K562 (cell line): ENCODE measurements around the gene CLEC2L.
A peak's percentile ranks its signal among the peaks of the same experiment; 100 is the strongest.

ENCODE experiments used
- EZH2 ChIP-seq: IDR thresholded peaks from 2 replicates; pipeline ENCODE4 v1.6.1; 2012; ENCODE audit warnings: low read depth, mild to moderate bottlenecking, inconsistent platforms, low read length, borderline replicate concordance
- HDAC2 ChIP-seq: fragments of 450-650 bp; IDR thresholded peaks from 2 replicates; pipeline ENCODE4 v1.6.1; 2016; ENCODE audit warnings: mild to moderate bottlenecking
- SETDB1 ChIP-seq: IDR thresholded peaks from one replicate; pipeline ENCODE4 v1.6.1; 2012; ENCODE audit warnings: low read length, control low read depth, inconsistent platforms
- ZNF146 ChIP-seq: IDR thresholded peaks from one replicate; pipeline ENCODE4 v1.6.1; 2018; ENCODE audit warnings: missing compliant biosample characterization; ENCODE audit not compliant: unreplicated experiment
- TF ChIP-seq, protein P1 (sequence below), 3 experiments: IDR thresholded peaks in 2 of 3; conservative IDR thresholded peaks in 1 of 3; 2 replicates each; pipeline ENCODE4 v1.5.1; 2011 to 2012; ENCODE audit warnings: low read length in 3 of 3, mild to moderate bottlenecking in 3 of 3, control low read depth in 2 of 3, improper control_type of control experiment in 1 of 3, inconsistent platforms in 1 of 3, low read depth in 1 of 3, mixed read lengths in 1 of 3, moderate library complexity in 1 of 3; ENCODE audit not compliant: insufficient read depth in 2 of 3
- TF ChIP-seq, protein P2 (sequence below): sonication (generic); formaldehyde crosslinking; IDR thresholded peaks from 2 replicates; pipeline ENCODE4 v1.8.1; 2023; ENCODE audit warnings: mild to moderate bottlenecking, missing genetic modification reagents
- TF ChIP-seq, protein P3 (sequence below): fragments of 250-450 bp; sonication (Bioruptor Pico); IDR thresholded peaks from 2 replicates; pipeline ENCODE4 v1.8.0; 2021; ENCODE audit warnings: moderate library complexity, mild to moderate bottlenecking, inconsistent platforms
- TF ChIP-seq, protein P4 (sequence below): sonication (generic); formaldehyde crosslinking; IDR thresholded peaks from 2 replicates; pipeline ENCODE4 v1.8.0; 2022; ENCODE audit warnings: mild to moderate bottlenecking, missing genetic modification reagents

DNA sequence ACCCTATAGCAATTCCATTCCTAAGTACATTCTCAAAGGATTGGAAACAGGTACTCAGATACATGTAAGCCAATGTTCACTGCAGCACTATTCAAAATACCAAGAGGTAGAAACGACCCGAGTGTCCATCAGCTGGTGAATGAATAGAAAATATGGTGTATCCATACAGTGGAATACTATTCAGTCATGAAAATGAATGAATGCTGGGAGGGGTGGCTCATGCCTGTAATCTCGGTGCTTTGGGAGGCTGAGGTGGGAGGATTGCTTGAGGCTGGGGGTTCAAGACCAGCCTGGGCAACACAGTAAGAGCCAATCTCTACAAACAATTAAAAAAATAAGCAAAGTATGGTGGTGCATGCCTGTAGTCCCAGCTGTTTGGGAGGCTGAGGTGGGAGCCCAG lies 62.8 kb downstream of the CLEC2L start:
- TF ChIP-seq, protein P1, sequence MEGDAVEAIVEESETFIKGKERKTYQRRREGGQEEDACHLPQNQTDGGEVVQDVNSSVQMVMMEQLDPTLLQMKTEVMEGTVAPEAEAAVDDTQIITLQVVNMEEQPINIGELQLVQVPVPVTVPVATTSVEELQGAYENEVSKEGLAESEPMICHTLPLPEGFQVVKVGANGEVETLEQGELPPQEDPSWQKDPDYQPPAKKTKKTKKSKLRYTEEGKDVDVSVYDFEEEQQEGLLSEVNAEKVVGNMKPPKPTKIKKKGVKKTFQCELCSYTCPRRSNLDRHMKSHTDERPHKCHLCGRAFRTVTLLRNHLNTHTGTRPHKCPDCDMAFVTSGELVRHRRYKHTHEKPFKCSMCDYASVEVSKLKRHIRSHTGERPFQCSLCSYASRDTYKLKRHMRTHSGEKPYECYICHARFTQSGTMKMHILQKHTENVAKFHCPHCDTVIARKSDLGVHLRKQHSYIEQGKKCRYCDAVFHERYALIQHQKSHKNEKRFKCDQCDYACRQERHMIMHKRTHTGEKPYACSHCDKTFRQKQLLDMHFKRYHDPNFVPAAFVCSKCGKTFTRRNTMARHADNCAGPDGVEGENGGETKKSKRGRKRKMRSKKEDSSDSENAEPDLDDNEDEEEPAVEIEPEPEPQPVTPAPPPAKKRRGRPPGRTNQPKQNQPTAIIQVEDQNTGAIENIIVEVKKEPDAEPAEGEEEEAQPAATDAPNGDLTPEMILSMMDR (IDR thresholded peaks at IDR 0.05 in 2 of 3, conservative IDR thresholded peaks at IDR 0.05 in 1 of 3; ENCODE audit: insufficient read depth in 2 of 3, low read depth in 1 of 3, low read length in 3 of 3) = no peak
- TF ChIP-seq, protein P2, sequence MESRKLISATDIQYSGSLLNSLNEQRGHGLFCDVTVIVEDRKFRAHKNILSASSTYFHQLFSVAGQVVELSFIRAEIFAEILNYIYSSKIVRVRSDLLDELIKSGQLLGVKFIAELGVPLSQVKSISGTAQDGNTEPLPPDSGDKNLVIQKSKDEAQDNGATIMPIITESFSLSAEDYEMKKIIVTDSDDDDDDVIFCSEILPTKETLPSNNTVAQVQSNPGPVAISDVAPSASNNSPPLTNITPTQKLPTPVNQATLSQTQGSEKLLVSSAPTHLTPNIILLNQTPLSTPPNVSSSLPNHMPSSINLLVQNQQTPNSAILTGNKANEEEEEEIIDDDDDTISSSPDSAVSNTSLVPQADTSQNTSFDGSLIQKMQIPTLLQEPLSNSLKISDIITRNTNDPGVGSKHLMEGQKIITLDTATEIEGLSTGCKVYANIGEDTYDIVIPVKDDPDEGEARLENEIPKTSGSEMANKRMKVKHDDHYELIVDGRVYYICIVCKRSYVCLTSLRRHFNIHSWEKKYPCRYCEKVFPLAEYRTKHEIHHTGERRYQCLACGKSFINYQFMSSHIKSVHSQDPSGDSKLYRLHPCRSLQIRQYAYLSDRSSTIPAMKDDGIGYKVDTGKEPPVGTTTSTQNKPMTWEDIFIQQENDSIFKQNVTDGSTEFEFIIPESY (CRISPR knock-in tag) = no peak
- TF ChIP-seq ZNF146 (CRISPR knock-in tag) (peak; percentile 72), HDAC2 (no peak), EZH2 (no peak), SETDB1 (no peak)
- TF ChIP-seq, protein P3, sequence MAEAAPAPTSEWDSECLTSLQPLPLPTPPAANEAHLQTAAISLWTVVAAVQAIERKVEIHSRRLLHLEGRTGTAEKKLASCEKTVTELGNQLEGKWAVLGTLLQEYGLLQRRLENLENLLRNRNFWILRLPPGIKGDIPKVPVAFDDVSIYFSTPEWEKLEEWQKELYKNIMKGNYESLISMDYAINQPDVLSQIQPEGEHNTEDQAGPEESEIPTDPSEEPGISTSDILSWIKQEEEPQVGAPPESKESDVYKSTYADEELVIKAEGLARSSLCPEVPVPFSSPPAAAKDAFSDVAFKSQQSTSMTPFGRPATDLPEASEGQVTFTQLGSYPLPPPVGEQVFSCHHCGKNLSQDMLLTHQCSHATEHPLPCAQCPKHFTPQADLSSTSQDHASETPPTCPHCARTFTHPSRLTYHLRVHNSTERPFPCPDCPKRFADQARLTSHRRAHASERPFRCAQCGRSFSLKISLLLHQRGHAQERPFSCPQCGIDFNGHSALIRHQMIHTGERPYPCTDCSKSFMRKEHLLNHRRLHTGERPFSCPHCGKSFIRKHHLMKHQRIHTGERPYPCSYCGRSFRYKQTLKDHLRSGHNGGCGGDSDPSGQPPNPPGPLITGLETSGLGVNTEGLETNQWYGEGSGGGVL (CRISPR knock-in tag) = no peak
- TF ChIP-seq, protein P4, sequence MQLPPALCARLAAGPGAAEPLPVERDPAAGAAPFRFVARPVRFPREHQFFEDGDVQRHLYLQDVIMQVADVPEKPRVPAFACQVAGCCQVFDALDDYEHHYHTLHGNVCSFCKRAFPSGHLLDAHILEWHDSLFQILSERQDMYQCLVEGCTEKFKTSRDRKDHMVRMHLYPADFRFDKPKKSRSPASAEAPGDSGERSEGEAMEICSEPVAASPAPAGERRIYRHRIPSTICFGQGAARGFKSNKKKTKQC = no peak
